ENCODE data around the gene DENND1A. TPM values are rescaled to one million over a fixed set of nuclear protein-coding genes. Genes with fewer than 3 reads are reported as not detected.

DENND1A gene
- total and polyA plus RNA-seq, 8 donors = 4.4 to 109 (median 21.4) TPM

- DNase-seq = peak in 1 of 2 donors; percentile 59
- no peak for TF ChIP-seq POLR2A (IDR thresholded peaks at IDR 0.05)
- no peak for TF ChIP-seq EP300 (IDR thresholded peaks at IDR 0.05)
- TF ChIP-seq CTCF (IDR thresholded peaks at IDR 0.05) = no peak
- TF ChIP-seq POLR2AphosphoS5 (IDR thresholded peaks at IDR 0.05) = no peak
- peaks cover 0 to 7% (median 0%) of the 10 kb centered on the region in 4 donors for H3K9me3 ChIP-seq
- WGBS, 5 donors = 59 to 81% (median 66%) methylated on average over 5 of the region's 5 CpGs
- no peaks in the 10 kb centered on the region for H3K27me3 ChIP-seq
- no peaks in the 10 kb centered on the region for H3K4me1 ChIP-seq
- intact Hi-C loops (cut with DNase I; ENCODE audit: low total_unique reads) = no loop called here
- H3K36me3 ChIP-seq = peaks cover 0 to 1% (median 0%) of the 10 kb centered on the region in 4 donors
- H3K27ac ChIP-seq = no peak overlapping the region
- H3K4me3 ChIP-seq = no peak overlapping the region
Measured at GRCh38 chr9:123395276-123395688, 534.6 kb downstream of the DENND1A start.

GRCh38 chr9:123394291-123395235 is 535.4 kb downstream of the DENND1A start:
- DNase-seq = no peak
- H3K27ac ChIP-seq = no peak overlapping the region
- H3K27me3 ChIP-seq = no peaks in the 10 kb centered on the region
- no peaks in the 10 kb centered on the region for H3K36me3 ChIP-seq
- H3K9me3 ChIP-seq = peaks cover 0 to 7% (median 0%) of the 10 kb centered on the region in 4 donors
- H3K4me3 ChIP-seq = no peak overlapping the region
- WGBS, 5 donors = 81 to 92% (median 87%) methylated on average over 16 of the region's 16 CpGs
- intact Hi-C loops (cut with DNase I; ENCODE audit: low total_unique reads) = no loop called here
- no peaks in the 10 kb centered on the region for H3K4me1 ChIP-seq
- TF ChIP-seq POLR2A (IDR thresholded peaks at IDR 0.05) (no peak), POLR2AphosphoS5 (IDR thresholded peaks at IDR 0.05) (no peak), CTCF (IDR thresholded peaks at IDR 0.05) (no peak), EP300 (IDR thresholded peaks at IDR 0.05) (no peak)

- no peak for TF ChIP-seq POLR2A (IDR thresholded peaks at IDR 0.05)
- no peak for TF ChIP-seq CTCF (IDR thresholded peaks at IDR 0.05)
- no peak for TF ChIP-seq EP300 (IDR thresholded peaks at IDR 0.05)
- no peak for TF ChIP-seq POLR2AphosphoS5 (IDR thresholded peaks at IDR 0.05)
- Histone ChIP-seq H3K4me1 (no peaks in the 10 kb centered on the region), H3K27ac (no peak overlapping the region), H3K27me3 (no peaks in the 10 kb centered on the region), H3K4me3 (no peak overlapping the region), H3K9me3 (peaks cover 0 to 7% (median 0%) of the 10 kb centered on the region in 4 donors), H3K36me3 (no peaks in the 10 kb centered on the region)
- intact Hi-C loops (cut with DNase I; ENCODE audit: low total_unique reads) = no loop called here
- WGBS, 5 donors = 88 to 99% (median 97%) methylated on average over 4 of the region's 4 CpGs
- no peak for DNase-seq
Measured at GRCh38 chr9:123392802-123393201, 537.1 kb downstream of the DENND1A start.

- 90 to 96% (median 92%) methylated on average over 28 of the region's 28 CpGs for WGBS, 5 donors
- DNase-seq = no peak
- Histone ChIP-seq H3K27me3 (no peaks in the 10 kb centered on the region), H3K4me3 (no peak overlapping the region), H3K9me3 (peaks cover 0 to 7% (median 0%) of the 10 kb centered on the region in 4 donors), H3K4me1 (no peaks in the 10 kb centered on the region), H3K27ac (no peak overlapping the region), H3K36me3 (no peaks in the 10 kb centered on the region)
- intact Hi-C loops (cut with DNase I; ENCODE audit: low total_unique reads) = no loop called here
- TF ChIP-seq CTCF (IDR thresholded peaks at IDR 0.05) (no peak), EP300 (IDR thresholded peaks at IDR 0.05) (no peak), POLR2AphosphoS5 (IDR thresholded peaks at IDR 0.05) (no peak), POLR2A (IDR thresholded peaks at IDR 0.05) (no peak)
Measured at GRCh38 chr9:123391946-123392345, 538.0 kb downstream of the DENND1A start.
